Liver (tissue), 3 donors: ENCODE results near the gene MEG3.

ENCODE experiments used
- EGR1 ChIP-seq, 2 donors: IDR thresholded peaks; 2 replicates each; pipeline ENCODE4 v1.6.1; 2016 to 2018; ENCODE audit warnings: antibody characterized with exemption in 2 of 2, low read depth in 2 of 2
- REST ChIP-seq: IDR thresholded peaks from 2 replicates; pipeline ENCODE4 v1.6.1; 2016; ENCODE audit warnings: antibody characterized with exemption, mild to moderate bottlenecking
- TF ChIP-seq, protein P1 (sequence below): fragments of 150-350 bp; IDR thresholded peaks from 2 replicates; pipeline ENCODE4 v1.5.1; 2017; ENCODE audit warnings: improper control_type of control experiment, low read depth, low read length; ENCODE audit not compliant: missing input control
- donor health status: healthy.
- donor health status: healthy.

GRCh38 chr14:100844082-100844408 is 18.1 kb downstream of the MEG3 start:
- TF ChIP-seq, protein P1, sequence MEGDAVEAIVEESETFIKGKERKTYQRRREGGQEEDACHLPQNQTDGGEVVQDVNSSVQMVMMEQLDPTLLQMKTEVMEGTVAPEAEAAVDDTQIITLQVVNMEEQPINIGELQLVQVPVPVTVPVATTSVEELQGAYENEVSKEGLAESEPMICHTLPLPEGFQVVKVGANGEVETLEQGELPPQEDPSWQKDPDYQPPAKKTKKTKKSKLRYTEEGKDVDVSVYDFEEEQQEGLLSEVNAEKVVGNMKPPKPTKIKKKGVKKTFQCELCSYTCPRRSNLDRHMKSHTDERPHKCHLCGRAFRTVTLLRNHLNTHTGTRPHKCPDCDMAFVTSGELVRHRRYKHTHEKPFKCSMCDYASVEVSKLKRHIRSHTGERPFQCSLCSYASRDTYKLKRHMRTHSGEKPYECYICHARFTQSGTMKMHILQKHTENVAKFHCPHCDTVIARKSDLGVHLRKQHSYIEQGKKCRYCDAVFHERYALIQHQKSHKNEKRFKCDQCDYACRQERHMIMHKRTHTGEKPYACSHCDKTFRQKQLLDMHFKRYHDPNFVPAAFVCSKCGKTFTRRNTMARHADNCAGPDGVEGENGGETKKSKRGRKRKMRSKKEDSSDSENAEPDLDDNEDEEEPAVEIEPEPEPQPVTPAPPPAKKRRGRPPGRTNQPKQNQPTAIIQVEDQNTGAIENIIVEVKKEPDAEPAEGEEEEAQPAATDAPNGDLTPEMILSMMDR = no peak
- TF ChIP-seq REST = no peak
- TF ChIP-seq EGR1 (IDR thresholded peaks at IDR 0.05; ENCODE audit: low read depth in 2 of 2) = no peak
